Smooth muscle cell (in vitro differentiated cells): ENCODE data around the gene GRHPR. TPM values are rescaled to one million over a fixed set of nuclear protein-coding genes. Genes with fewer than 3 reads are reported as not detected.

Experiments
- DNase-seq: peaks from one replicate; lab custom pipeline; 2025; ENCODE audit not compliant: unreplicated experiment; lab: John Stamatoyannopoulos, UW
- H2AFZ ChIP-seq: fragments of 200-600 bp; sonication (generic); 2 replicates; pipeline ENCODE4 v1.6.0; 2016; ENCODE audit warnings: antibody characterized with exemption, low read depth, mild to moderate bottlenecking
- H3F3A ChIP-seq: fragments of 200-600 bp; sonication (generic); 2 replicates; pipeline ENCODE4 v1.6.0; 2017; ENCODE audit warnings: antibody characterized with exemption, low read depth
- H3K27ac ChIP-seq: fragments of 200-600 bp; sonication (generic); 2 replicates; pipeline ENCODE4 v1.5.1; 2016; ENCODE audit warnings: low read depth, mild to moderate bottlenecking
- H3K27me3 ChIP-seq: fragments of 200-600 bp; sonication (generic); 2 replicates; pipeline ENCODE4 v1.6.1; 2016; ENCODE audit warnings: low read depth, mild to moderate bottlenecking
- H3K36me3 ChIP-seq: fragments of 200-600 bp; sonication (generic); 2 replicates; pipeline ENCODE4 v1.5.1; 2016; ENCODE audit warnings: low read depth
- H3K4me1 ChIP-seq: fragments of 200-600 bp; sonication (generic); 2 replicates; pipeline ENCODE4 v1.5.1; 2016; ENCODE audit warnings: low read depth
- H3K4me2 ChIP-seq: fragments of 200-600 bp; sonication (generic); 2 replicates; pipeline ENCODE4 v1.6.0; 2016; ENCODE audit warnings: mild to moderate bottlenecking
- H3K4me3 ChIP-seq: fragments of 200-600 bp; sonication (generic); 2 replicates; pipeline ENCODE4 v1.5.1; 2016; ENCODE audit warnings: mild to moderate bottlenecking
- H3K79me2 ChIP-seq: fragments of 200-600 bp; sonication (generic); 2 replicates; pipeline ENCODE4 v1.6.0; 2016; ENCODE audit warnings: low read depth, mild to moderate bottlenecking
- H3K9ac ChIP-seq: fragments of 200-600 bp; sonication (generic); 2 replicates; pipeline ENCODE4 v1.6.0; 2016; ENCODE audit warnings: low read depth
- H3K9me3 ChIP-seq: fragments of 200-600 bp; sonication (generic); replicated peaks from 2 replicates; pipeline ENCODE4 v1.5.1; 2016; ENCODE audit warnings: low read depth
- H4K20me1 ChIP-seq: fragments of 200-600 bp; sonication (generic); 2 replicates; pipeline ENCODE4 v1.6.0; 2016; ENCODE audit warnings: low read depth
- WGBS: methylation state at CpG from one replicate; pipeline ENCODE4 v1.1.7; 2016; ENCODE audit warnings: low lambda C conversion rate; 5-methylcytosine and 5-hydroxymethylcytosine counted together
- polyA plus RNA-seq: library from polyadenylated mRNA; unstranded; fragments of >200 nt; fragmentation: Nextera tagmentation; extraction: Ambion mirVana; gene quantifications from 2 replicates; pipeline ENCODE4 v1.2.1, GENCODE V29; 2016
- total RNA-seq: library from RNA; depleted of rRNA; stranded (reverse); fragments of >200 nt; gene quantifications from 2 replicates; pipeline ENCODE4 v1.2.3, GENCODE V29; 2014
- TF ChIP-seq, protein P1 (sequence below): fragments of 200-600 bp; sonication (generic); IDR thresholded peaks from 2 replicates; pipeline ENCODE4 v1.5.1; 2017; ENCODE audit warnings: borderline replicate concordance, mild to moderate bottlenecking, antibody characterized with exemption; ENCODE audit not compliant: insufficient read depth, poor library complexity, severe bottlenecking

GRHPR gene
- total and polyA plus RNA-seq, 2 experiments from 2014 or later = 89.3 to 128 TPM

DNA sequence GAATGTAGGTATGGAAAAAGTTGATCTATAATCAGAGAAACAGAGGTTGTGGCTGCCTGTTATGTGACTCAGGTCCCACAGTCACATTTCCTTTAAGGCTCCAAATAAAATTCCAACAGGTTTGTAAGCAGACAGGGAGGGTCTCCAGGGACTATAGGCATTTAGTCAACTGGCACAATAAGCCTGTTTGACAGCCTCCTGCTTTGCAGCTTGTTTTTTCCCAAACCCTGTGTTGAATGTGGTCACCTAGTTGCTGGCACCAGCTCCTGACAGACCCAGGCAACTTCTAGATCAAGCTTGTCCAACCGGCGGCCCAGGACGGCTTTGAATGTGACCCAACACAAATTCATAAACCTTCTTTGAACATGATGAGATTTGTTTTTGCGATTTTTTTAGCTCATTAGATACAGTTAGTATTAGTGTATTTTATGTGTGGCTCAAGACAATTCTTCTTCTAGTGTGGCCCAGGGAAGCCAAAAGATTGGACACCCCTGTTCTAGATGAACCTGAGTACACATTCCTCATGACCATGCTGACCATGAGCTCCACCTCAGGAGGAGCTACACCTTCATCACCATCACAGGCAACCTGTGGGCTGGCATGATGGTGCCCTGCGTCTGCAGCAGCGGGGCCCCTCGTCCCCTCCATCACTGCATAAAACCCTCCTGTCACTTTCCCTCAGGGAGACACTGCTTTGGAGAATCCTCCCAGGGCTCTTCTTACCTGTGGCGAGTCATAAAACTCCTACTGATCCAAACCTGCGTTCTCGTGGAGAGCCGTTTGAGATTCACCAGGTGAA is 15.7 kb upstream of the GRHPR start:
- WGBS = 88% methylated on average over 11 of the region's 11 CpGs
- no peak overlapping the region for H3K9ac ChIP-seq
- no peaks in the 10 kb centered on the region for H3K79me2 ChIP-seq
- H3K4me1 ChIP-seq = no peaks in the 10 kb centered on the region
- no peak overlapping the region for H2AFZ ChIP-seq
- no peaks in the 10 kb centered on the region for H3K36me3 ChIP-seq
- no peaks in the 10 kb centered on the region for H3F3A ChIP-seq
- H3K4me2 ChIP-seq = no peak overlapping the region
- no peak overlapping the region for H3K4me3 ChIP-seq
- TF ChIP-seq, protein P1, sequence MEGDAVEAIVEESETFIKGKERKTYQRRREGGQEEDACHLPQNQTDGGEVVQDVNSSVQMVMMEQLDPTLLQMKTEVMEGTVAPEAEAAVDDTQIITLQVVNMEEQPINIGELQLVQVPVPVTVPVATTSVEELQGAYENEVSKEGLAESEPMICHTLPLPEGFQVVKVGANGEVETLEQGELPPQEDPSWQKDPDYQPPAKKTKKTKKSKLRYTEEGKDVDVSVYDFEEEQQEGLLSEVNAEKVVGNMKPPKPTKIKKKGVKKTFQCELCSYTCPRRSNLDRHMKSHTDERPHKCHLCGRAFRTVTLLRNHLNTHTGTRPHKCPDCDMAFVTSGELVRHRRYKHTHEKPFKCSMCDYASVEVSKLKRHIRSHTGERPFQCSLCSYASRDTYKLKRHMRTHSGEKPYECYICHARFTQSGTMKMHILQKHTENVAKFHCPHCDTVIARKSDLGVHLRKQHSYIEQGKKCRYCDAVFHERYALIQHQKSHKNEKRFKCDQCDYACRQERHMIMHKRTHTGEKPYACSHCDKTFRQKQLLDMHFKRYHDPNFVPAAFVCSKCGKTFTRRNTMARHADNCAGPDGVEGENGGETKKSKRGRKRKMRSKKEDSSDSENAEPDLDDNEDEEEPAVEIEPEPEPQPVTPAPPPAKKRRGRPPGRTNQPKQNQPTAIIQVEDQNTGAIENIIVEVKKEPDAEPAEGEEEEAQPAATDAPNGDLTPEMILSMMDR = no peak
- no peaks in the 10 kb centered on the region for H4K20me1 ChIP-seq
- H3K27me3 ChIP-seq = no peaks in the 10 kb centered on the region
- no peaks in the 10 kb centered on the region for H3K9me3 ChIP-seq
- no peak overlapping the region for H3K27ac ChIP-seq
- DNase-seq = no peak

DNA sequence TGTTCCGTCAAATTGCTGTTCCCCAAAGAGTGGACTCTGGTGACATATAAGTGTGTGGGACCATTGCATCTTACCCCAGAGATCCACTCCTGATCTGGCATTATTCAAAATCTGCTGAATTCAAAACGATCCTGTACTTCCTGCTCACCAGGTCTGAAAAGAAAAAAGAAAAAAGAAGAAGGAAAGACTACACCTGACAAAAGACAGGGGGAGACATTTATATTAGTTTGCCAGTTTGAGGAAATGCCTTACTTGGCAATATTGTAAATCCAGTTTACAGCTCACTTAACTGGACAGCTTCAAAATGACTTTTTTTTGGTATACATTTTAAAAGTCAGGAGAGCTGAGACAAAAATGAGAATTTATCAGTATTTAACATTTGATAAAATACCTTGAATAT is 15.0 kb upstream of the GRHPR start:
- DNase-seq = no peak
- no peak overlapping the region for H3K27ac ChIP-seq
- H3K27me3 ChIP-seq = no peaks in the 10 kb centered on the region
- no peaks in the 10 kb centered on the region for H3F3A ChIP-seq
- H2AFZ ChIP-seq = no peak overlapping the region
- H3K9ac ChIP-seq = no peak overlapping the region
- no peak overlapping the region for H3K4me3 ChIP-seq
- peaks cover 3% of the 10 kb centered on the region for H3K4me1 ChIP-seq
- no peak overlapping the region for H3K4me2 ChIP-seq
- H4K20me1 ChIP-seq = no peaks in the 10 kb centered on the region
- no peaks in the 10 kb centered on the region for H3K36me3 ChIP-seq
- TF ChIP-seq, protein P1 = peak; percentile 8
- H3K79me2 ChIP-seq = no peaks in the 10 kb centered on the region
- no peaks in the 10 kb centered on the region for H3K9me3 ChIP-seq
- 79% methylated on average over 2 of the region's 2 CpGs for WGBS

DNA sequence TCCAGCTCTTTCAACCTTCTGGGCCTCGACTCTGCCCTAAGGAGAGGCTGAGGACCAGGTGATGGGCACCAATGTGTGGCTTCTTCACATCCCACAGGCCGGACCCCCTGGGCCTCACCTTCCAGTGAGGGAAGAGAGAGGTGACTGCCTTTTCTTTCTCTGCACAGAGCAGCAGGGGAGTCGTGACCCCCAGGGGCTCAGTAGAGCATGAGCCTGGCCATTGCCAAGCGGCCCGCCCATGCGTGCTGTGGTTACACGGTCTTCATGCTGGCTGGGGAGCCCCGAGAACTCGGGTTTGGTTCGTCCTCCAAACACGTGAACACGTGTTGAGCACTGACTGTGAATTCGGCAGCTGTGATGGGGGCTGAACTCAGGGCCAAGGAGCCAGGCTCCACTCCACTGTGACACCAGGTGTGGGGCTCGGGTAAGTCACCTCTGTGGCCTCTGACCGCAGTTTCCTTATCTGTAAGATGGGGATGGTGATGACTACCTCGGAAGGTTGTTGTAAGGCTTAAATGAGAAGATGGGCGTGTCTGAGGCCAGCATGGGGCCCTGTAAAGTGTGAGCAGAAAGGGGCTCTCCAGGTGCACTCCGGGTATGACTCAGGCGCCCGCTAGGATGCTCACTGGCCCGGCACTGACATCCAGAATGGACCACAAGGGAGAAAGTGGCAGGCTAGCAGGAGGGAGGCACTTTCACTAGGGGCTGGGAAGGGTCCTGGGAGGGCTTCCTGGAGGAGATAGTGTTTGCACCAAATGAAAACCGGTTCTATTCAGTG is 13.4 kb upstream of the GRHPR start:
- Histone ChIP-seq H2AFZ (no peak overlapping the region), H3K36me3 (no peaks in the 10 kb centered on the region), H4K20me1 (no peaks in the 10 kb centered on the region), H3K9ac (no peak overlapping the region), H3K4me3 (no peak overlapping the region), H3K4me1 (peaks cover 12% of the 10 kb centered on the region), H3K4me2 (no peak overlapping the region), H3K27me3 (no peaks in the 10 kb centered on the region), H3K9me3 (no peaks in the 10 kb centered on the region), H3F3A (no peaks in the 10 kb centered on the region), H3K79me2 (no peaks in the 10 kb centered on the region), H3K27ac (no peak overlapping the region)
- DNase-seq = no peak
- TF ChIP-seq, protein P1 = no peak
- 90% methylated on average over 22 of the region's 22 CpGs for WGBS
